GM12878 (cell line): ENCODE measurements around the gene GADD45A. TPM values are rescaled to one million over a fixed set of nuclear protein-coding genes. Genes with fewer than 3 reads are reported as not detected.

Experiments used
- CHD1 ChIP-seq: IDR thresholded peaks from 2 replicates; pipeline ENCODE4 v1.6.1; 2012; ENCODE audit warnings: low read depth, low read length, improper control_type of control experiment
- HSF1 ChIP-seq: fragments of 150-350 bp; IDR thresholded peaks from 2 replicates; pipeline ENCODE4 v1.6.1; 2014; ENCODE audit warnings: mild to moderate bottlenecking, low read depth, low read length
- JUND ChIP-seq: IDR thresholded peaks from 2 replicates; pipeline ENCODE4 v1.6.1; 2012; ENCODE audit warnings: low read depth, mild to moderate bottlenecking, low read length, improper control_type of control experiment, moderate library complexity
- MLLT1 ChIP-seq: fragments of 450-650 bp; IDR thresholded peaks from 2 replicates; pipeline ENCODE4 v1.6.1; 2016; ENCODE audit warnings: mild to moderate bottlenecking
- PBX3 ChIP-seq: IDR thresholded peaks from 2 replicates; pipeline ENCODE4 v1.6.1; 2011; ENCODE audit warnings: mild to moderate bottlenecking, low read depth, low read length, moderate library complexity; ENCODE audit not compliant: insufficient replicate concordance
- POLR2AphosphoS2 ChIP-seq: IDR thresholded peaks from 2 replicates; pipeline ENCODE4 v1.6.1; 2011; ENCODE audit warnings: low read depth, mild to moderate bottlenecking, low read length, improper control_type of control experiment, moderate library complexity
- POLR2AphosphoS5 ChIP-seq: IDR thresholded peaks from 2 replicates; pipeline ENCODE4 v1.6.1; 2011; ENCODE audit warnings: mild to moderate bottlenecking, low read length, inconsistent platforms
- POU2F2 ChIP-seq: IDR thresholded peaks from 3 replicates; pipeline ENCODE4 v1.6.1; 2011; ENCODE audit warnings: low read depth, mild to moderate bottlenecking, low read length, borderline replicate concordance
- RELA ChIP-seq: fragments of 450-650 bp; IDR thresholded peaks from 2 replicates; pipeline ENCODE4 v1.8.0; 2014; ENCODE audit warnings: borderline replicate concordance; ENCODE audit not compliant: partially characterized antibody
- RUNX3 ChIP-seq: IDR thresholded peaks from 2 replicates; pipeline ENCODE4 v1.6.1; 2012; ENCODE audit warnings: low read length, inconsistent platforms
- SIN3A ChIP-seq: IDR thresholded peaks from 2 replicates; pipeline ENCODE4 v1.6.1; 2012; ENCODE audit warnings: low read depth, low read length, improper control_type of control experiment
- SMAD1 ChIP-seq: fragments of 450-650 bp; IDR thresholded peaks from 2 replicates; pipeline ENCODE4 v1.6.1; 2018; ENCODE audit warnings: mild to moderate bottlenecking, low read depth; ENCODE audit not compliant: partially characterized antibody
- TARDBP ChIP-seq: IDR thresholded peaks from 2 replicates; pipeline ENCODE4 v1.6.1; 2016; ENCODE audit warnings: borderline replicate concordance
- YBX1 ChIP-seq: fragments of 450-650 bp; IDR thresholded peaks from 2 replicates; pipeline ENCODE4 v1.6.1; 2016; ENCODE audit warnings: antibody characterized with exemption
- polyA plus RNA-seq, 11 experiments: library from polyadenylated mRNA; depleted of rRNA in 4 of 11; unstranded in 6 of 11; stranded (reverse) in 5 of 11; fragments of >200 nt; fragmentation: Nextera tagmentation in 4 of 11; fragmentation: Illumina TruSeq in 1 of 11; extraction: Ambion mirVana in 4 of 11; extraction: Trizol in 1 of 11; gene quantifications; 1 replicate in 1 of 11; 2 replicates in 10 of 11; pipeline versions ENCODE4 v1.2.1 to v1.2.3, GENCODE V29; 2011 to 2016; ENCODE audit warnings: inconsistent platforms in 2 of 11, missing spikeins in 2 of 11, low read depth in 1 of 11
- total RNA-seq, 4 experiments: library from RNA; depleted of rRNA in 3 of 4; stranded (reverse); fragments of >200 nt in 3 of 4; fragmentation: Illumina TruSeq in 1 of 4; extraction: Trizol in 1 of 4; gene quantifications; 2 replicates each; pipeline versions ENCODE4 v1.2.1 to v1.2.3, GENCODE V29; 2013 to 2021
- TF ChIP-seq, protein P1 (sequence below): fragments of 450-650 bp; IDR thresholded peaks from 2 replicates; pipeline ENCODE4 v1.6.1; 2017; ENCODE audit warnings: mild to moderate bottlenecking
- TF ChIP-seq, protein P2 (sequence below), 3 experiments: IDR thresholded peaks in 2 of 3; conservative IDR thresholded peaks in 1 of 3; 2 replicates each; pipeline ENCODE4 v1.5.1; 2011; ENCODE audit warnings: low read depth in 3 of 3, low read length in 3 of 3, mild to moderate bottlenecking in 3 of 3, control low read depth in 2 of 3, moderate library complexity in 2 of 3, inconsistent platforms in 1 of 3, mixed read lengths in 1 of 3; ENCODE audit not compliant: control insufficient read depth in 2 of 3, insufficient read depth in 1 of 3; ENCODE audit errors: extremely low read depth in 1 of 3
- TF ChIP-seq, protein P3 (sequence below): IDR thresholded peaks from 2 replicates; pipeline ENCODE4 v1.6.1; 2012; ENCODE audit warnings: low read depth, low read length, improper control_type of control experiment
- TF ChIP-seq, protein P4 (sequence below): IDR thresholded peaks from 2 replicates; pipeline ENCODE4 v1.6.1; 2012; ENCODE audit warnings: low read depth, low read length, improper control_type of control experiment

Gene GADD45A
- total and polyA plus RNA-seq, 10 of the 15 experiments (the other 5 are each of a cell fraction or from before 2014, with no cell fraction given): 4.7 to 48.9 (median 18.5) TPM

- TF ChIP-seq, protein P1, sequence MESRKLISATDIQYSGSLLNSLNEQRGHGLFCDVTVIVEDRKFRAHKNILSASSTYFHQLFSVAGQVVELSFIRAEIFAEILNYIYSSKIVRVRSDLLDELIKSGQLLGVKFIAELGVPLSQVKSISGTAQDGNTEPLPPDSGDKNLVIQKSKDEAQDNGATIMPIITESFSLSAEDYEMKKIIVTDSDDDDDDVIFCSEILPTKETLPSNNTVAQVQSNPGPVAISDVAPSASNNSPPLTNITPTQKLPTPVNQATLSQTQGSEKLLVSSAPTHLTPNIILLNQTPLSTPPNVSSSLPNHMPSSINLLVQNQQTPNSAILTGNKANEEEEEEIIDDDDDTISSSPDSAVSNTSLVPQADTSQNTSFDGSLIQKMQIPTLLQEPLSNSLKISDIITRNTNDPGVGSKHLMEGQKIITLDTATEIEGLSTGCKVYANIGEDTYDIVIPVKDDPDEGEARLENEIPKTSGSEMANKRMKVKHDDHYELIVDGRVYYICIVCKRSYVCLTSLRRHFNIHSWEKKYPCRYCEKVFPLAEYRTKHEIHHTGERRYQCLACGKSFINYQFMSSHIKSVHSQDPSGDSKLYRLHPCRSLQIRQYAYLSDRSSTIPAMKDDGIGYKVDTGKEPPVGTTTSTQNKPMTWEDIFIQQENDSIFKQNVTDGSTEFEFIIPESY: no peak
- TF ChIP-seq TARDBP (no peak), SIN3A (no peak), PBX3 (no peak), JUND (no peak), POU2F2 (peak; percentile 86; the same call in 2 of the 3 replicates), HSF1 (no peak), RELA (no peak), RUNX3 (peak; percentile 47), SMAD1 (no peak), POLR2AphosphoS2 (0 out of 2 replicates have a peak, but pooled peaks have one; percentile 41), MLLT1 (no peak; the same call in 1 of the 2 replicates), CHD1 (no peak), YBX1 (no peak), POLR2AphosphoS5 (peak; percentile 77)
- TF ChIP-seq, protein P2, sequence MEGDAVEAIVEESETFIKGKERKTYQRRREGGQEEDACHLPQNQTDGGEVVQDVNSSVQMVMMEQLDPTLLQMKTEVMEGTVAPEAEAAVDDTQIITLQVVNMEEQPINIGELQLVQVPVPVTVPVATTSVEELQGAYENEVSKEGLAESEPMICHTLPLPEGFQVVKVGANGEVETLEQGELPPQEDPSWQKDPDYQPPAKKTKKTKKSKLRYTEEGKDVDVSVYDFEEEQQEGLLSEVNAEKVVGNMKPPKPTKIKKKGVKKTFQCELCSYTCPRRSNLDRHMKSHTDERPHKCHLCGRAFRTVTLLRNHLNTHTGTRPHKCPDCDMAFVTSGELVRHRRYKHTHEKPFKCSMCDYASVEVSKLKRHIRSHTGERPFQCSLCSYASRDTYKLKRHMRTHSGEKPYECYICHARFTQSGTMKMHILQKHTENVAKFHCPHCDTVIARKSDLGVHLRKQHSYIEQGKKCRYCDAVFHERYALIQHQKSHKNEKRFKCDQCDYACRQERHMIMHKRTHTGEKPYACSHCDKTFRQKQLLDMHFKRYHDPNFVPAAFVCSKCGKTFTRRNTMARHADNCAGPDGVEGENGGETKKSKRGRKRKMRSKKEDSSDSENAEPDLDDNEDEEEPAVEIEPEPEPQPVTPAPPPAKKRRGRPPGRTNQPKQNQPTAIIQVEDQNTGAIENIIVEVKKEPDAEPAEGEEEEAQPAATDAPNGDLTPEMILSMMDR (IDR thresholded peaks at IDR 0.05 in 2 of 3, conservative IDR thresholded peaks at IDR 0.05 in 1 of 3; ENCODE audit: control insufficient read depth in 2 of 3, extremely low read depth in 1 of 3, insufficient read depth in 1 of 3, low read depth in 3 of 3, low read length in 3 of 3): no peak
- TF ChIP-seq, protein P3, sequence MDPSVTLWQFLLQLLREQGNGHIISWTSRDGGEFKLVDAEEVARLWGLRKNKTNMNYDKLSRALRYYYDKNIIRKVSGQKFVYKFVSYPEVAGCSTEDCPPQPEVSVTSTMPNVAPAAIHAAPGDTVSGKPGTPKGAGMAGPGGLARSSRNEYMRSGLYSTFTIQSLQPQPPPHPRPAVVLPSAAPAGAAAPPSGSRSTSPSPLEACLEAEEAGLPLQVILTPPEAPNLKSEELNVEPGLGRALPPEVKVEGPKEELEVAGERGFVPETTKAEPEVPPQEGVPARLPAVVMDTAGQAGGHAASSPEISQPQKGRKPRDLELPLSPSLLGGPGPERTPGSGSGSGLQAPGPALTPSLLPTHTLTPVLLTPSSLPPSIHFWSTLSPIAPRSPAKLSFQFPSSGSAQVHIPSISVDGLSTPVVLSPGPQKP: 0 out of 2 replicates have a peak, but pooled peaks have one; percentile 18
- TF ChIP-seq, protein P4, sequence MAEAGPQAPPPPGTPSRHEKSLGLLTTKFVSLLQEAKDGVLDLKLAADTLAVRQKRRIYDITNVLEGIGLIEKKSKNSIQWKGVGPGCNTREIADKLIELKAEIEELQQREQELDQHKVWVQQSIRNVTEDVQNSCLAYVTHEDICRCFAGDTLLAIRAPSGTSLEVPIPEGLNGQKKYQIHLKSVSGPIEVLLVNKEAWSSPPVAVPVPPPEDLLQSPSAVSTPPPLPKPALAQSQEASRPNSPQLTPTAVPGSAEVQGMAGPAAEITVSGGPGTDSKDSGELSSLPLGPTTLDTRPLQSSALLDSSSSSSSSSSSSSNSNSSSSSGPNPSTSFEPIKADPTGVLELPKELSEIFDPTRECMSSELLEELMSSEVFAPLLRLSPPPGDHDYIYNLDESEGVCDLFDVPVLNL: no peak
Measured at GRCh38 chr1:67735806-67736627, 51.0 kb downstream of the GADD45A start (continued).
